ENCODE measurements around the gene ERAP2. TPM values are rescaled to one million over a fixed set of nuclear protein-coding genes. Genes with fewer than 3 reads are reported as not detected.

The ERAP2 gene
- total RNA-seq, 3 donors from 2014 or later: 16.1 to 44.8 (median 19.5) TPM

Other genes with a start within 250 kb of the ERAP2 start
- 100 to 1,000 TPM; 348 to 433 (median 372) TPM for gene CAST, start 214.1 kb upstream of the ERAP2 start, total RNA-seq
- gene ERAP1, start 68.6 kb upstream of the ERAP2 start, total RNA-seq: 100 to 1,000 TPM in 1 of 3 donors, 10 to 100 TPM in 2; 79.4 to 110 (median 98.4) TPM
- gene LNPEP, start 59.6 kb downstream of the ERAP2 start, total RNA-seq: 10 to 100 TPM; 32.3 to 54.7 (median 38.2) TPM

All from mucosa of descending colon (tissue), 3 donors.